GM18502 (cell line): Measurements from ENCODE around the gene FBXW8.

ENCODE experiments used
- ATAC-seq: cut with Tn5 transposase; IDR thresholded peaks from one replicate; pipeline ENCODE4 v1.9.1; 2021; ENCODE audit warnings: mild to moderate bottlenecking; ENCODE audit not compliant: unreplicated experiment, poor library complexity

FBXW8 gene

DNA sequence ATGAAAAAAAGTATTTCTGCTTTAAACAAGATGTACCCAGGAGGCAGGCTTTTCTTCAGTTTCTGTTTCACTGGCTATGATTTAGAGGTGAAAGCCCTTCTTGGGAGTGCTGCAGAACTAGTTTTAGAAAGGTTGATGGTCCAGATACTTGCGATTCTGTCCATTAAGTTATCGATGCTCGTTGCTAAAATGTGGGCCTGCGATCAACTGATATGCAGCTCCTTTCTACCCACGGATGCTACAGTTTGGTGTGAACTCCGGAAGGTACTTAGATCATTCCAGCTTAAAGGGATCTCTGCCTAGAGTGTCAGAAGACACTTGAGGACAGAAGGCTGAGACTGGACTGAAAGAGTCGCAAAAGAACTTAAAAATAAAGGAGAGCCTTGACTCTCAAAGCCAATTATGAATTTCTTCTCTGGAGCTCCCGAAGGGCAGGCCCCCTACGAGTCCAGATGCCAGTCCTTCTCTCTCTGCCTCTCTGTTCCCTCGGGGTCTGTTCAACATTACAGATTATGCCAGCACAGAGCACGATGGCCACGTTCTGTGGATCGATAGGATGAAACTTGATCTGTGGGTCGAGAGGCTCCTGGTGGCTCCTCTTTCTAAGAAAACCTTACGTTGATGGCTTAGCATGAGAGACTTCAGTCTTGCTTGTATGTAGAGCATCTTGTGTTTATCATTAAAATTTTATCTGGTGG is 40.0 kb downstream of the FBXW8 start:
- ATAC-seq = no peak

- no peak for ATAC-seq
Measured at GRCh38 chr12:116954710-116955381, 44.1 kb downstream of the FBXW8 start.

GRCh38 chr12:116955382-116956021 is 44.8 kb downstream of the FBXW8 start:
- ATAC-seq = no peak

- no peak for ATAC-seq
Measured at GRCh38 chr12:116958402-116959197, 47.9 kb downstream of the FBXW8 start.

- no peak for ATAC-seq
Measured at GRCh38 chr12:116959198-116959460, 48.4 kb downstream of the FBXW8 start.

DNA sequence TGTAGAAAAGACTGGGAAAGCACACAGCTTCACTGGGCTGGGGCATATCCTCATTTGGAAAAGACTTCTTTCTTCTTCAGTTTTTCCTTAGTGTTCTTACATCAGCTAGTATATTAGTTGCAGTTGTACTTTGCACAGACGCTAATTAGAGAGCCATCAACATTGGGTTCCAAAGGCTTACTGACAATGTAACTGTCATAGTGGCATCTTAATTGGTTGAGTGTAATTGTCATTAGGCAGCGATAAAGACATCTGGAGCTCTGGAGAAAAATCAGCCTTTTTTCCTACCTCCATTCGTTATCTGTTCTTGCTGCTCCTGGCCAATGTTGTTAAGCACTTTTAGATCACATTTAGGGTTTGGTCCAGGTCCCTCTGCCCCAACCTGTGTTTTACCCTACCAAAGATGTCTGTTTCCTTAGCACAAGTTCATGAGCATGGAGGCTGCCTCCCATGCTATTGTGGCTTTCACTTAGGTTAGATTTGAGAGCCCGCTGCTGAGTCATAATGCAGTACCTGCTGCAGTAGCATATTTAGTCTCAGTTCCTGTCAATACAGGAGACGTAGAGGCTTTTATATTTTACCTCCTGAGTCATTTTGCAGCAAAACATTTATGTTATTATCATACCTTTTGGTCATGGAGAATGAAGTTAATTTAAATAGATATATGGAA is 49.2 kb downstream of the FBXW8 start:
- ATAC-seq = peak; percentile 95

DNA sequence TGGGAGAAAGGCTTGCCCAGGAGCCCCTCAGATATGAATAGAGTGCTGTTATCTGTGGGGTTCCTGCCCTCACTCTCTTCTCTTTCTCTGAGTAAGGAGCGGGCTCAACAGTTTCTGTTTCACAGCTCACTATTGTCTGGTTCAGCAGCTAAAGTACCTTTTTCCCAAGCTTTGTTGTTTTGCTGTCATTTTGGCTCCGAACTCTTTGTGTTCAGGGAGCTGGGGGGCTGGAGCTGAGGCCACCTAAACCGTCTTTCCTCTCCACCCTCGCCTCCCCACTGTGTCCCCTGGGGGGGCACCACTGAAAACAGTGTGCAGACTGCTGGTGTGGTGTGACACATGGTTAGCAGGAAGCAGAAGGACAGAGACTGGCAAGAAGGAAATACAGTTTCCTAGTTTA is 51.4 kb downstream of the FBXW8 start:
- peak; percentile 48 for ATAC-seq

DNA sequence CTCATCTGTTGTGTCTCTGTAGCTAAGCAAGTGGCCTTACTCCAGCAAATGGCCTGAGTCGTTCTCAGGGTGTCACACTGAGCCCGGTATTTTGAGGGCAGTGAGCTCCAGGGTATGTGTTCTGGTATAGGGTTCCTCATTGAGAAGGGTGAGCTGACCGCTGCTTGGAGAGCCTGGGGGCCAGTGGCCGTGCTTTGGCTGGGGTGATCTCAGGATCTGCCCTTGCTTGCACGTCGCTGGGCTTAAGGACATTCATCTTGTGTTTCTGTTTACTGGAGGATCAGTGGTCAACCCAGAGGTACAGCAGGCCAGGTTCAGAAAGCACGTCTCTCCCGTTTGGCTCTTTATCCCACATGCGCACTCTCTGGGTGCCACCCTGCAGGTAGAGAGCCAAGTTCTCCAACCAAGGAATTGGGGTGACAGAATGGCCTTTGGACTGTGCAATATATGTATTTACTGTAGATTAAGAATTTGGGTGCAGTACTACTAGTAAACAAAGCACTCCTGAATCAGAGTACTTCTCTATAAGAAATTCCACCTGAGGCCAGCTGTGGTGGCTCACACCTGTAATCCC is 52.1 kb downstream of the FBXW8 start:
- no peak for ATAC-seq

- ATAC-seq = no peak
Measured at GRCh38 chr12:116964054-116965050, 53.6 kb downstream of the FBXW8 start.

GRCh38 chr12:116968986-116969385 is 58.2 kb downstream of the FBXW8 start:
- ATAC-seq = no peak

DNA sequence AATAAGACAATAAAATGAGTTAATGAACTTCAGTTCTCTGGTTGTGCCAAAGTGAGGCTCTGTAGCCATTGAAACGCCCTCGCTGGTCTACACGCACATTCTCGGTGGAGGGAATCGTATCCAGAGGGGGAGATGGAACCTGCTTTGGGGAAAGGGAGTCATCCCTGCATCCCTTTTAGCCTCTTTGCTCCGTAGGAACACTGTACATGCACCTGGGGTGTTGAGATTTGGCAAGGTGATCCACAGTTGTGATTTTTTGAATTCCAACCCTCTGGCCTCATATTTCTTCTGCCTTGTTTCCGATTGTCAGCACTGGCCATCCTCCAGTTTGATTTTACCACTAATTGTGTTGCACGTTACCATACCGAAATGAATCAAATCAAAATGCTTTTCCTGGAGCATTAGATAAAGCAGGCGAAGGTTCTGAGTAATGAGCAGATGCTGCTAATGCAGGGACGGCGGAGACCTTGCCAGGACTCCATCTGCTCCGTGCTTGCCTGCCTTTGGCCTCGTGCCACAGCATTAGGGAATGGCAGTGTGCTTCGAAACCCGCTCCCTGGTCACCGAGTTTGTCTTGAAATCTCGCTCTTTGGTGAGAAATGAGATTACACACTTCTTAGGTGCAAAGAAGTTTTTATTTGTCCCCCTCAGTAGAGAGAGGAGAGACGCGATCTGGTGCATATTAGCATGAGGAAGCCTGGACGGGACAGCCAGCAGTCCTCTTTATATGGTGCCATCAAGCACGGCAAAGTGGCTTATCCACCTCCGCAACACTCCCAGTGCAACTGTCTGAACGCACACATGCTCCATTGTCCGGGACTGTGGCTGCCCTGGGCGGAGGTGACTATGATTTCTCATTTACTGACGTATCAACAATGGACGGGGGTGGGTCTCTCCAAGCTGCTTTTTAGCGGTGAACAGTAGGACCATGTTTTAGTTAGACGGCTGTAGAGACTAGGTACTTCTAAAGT is 59.1 kb downstream of the FBXW8 start:
- ATAC-seq = no peak

- no peak for ATAC-seq
Measured at GRCh38 chr12:116971222-116971621, 60.5 kb downstream of the FBXW8 start.

- ATAC-seq = no peak
Measured at GRCh38 chr12:116975779-116976393, 65.1 kb downstream of the FBXW8 start.

DNA sequence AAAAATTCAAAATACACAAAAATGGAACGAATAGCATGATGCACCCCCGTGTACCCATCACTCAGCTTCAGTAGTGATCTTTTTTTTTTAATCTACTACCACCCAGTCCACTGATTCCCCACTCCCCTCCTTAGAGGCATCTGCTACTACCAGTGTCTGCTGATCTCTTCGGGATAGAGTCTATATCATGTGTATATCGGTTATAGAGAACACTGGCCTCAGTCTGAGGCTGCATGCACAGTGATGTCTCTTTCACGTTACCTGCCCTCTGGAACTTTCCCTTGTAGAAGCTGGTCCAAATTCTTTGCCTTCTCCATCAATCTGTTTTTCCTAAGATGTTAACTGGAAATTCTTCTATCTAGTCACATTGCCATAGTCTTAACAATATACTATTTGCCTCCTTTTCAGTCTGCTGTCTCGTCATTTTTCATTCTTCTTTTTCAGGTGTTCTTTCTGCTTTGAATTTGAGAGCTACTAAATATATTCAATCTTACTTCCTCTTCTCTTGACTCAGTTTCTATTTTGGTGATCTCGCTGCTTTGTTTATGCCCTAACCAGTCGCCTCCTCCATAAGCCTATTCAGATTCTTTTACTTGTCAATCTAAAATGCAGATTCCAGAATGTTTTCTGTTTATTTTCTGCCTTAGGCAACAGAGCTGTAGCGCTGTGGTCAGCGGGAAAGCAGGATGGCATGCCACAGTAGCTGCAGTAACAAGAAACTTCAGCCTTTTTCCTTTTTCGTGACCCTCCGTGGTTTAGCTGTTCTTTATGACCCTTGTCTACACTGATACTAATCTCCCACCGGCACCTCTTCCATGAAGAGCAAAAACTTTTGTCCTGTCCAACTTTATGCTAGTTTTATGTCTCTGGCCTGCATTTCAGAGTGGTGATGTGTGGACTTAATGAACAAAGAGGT is 67.0 kb downstream of the FBXW8 start:
- no peak for ATAC-seq

DNA sequence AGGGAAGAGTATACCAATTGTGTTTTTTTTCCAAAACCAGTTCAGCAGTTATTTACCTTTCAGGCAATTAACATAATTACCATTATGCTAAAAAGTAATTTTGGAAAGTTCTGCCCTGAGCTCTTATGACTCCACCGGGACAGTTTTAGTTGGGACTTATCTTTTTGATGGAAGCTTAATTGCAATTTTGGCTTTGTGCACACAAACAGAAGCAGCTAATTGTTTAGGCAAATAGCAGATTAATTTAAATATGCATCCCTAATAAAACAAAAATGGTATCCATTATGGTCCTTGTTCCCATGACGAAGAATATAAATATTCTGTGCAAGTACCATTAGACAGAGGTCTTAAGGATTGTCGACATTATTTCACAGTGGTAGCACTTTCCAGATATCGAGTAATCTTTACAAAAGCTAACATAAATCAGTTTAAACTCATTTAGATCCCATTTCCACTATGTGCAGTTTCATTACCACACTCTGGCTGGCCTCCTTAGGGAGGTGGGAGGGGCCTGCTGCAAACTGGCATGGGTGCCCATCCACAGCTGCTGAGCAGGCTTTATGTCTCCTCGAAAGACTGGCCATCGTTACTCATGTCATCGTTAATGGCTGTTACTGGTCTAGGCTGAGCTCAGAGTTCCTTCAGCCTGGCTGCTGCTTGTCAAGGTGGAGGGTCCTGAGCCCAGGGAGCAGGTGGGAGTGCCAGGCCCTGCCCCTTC is 68.2 kb downstream of the FBXW8 start:
- no peak for ATAC-seq

GRCh38 chr12:116980083-116980482 is 69.3 kb downstream of the FBXW8 start:
- no peak for ATAC-seq
